ENCODE measurements around the gene NFATC2.
"Not testable (repeated sequence)": the region's sequence is repeated elsewhere in the genome, so short reads cannot be mapped to it uniquely, and the experiment has no call there.

Gene NFATC2

DNA sequence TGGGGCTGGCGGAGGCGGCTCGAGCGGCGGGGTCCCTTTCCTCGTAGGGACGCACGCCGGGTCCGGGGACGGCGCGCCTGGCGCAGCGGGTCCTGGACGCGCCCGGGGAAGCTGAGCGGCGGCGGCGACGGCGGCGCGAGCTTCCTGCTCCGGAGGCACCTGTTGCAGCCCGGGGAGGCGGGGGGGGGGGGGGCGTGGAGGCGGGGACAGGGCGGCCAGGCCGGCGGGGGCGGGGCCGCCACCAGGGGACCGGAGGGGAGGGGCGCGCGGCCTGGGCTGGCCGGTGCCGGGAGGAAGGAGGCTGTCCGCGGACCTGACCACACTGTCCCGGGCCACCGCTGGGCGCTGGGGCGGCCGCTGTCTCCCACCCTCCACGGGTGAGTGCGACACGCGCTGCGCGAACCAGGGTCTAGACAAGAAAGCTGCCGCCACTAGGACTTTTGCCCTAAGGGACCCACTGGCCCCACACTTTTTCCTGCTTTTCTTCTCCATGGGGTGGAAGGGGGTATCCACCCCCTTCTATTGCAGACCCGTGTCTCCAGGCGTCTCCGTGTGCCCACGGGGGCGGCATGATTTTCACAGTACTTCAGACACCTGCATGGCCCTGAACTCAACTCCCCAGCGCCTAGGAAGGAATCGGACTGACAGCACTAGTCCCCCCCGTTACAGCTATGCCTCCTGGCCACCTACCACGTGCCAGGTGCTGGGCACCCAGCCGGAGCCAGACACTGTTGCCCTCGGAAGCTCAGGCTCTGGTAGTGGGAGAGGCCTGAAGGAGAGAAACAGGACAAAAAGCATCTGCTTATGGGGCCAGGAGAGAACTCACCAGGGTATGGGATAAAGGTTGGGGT lies at the start of gene NFATC2:
Gene NFATC2 (minus strand): TSS at position 149 of the 851 bp plus-strand sequence. CDS start 220 bp downstream, outside the sequence.
- no peak for DNase-seq (ENCODE audit: low read depth)

DNA sequence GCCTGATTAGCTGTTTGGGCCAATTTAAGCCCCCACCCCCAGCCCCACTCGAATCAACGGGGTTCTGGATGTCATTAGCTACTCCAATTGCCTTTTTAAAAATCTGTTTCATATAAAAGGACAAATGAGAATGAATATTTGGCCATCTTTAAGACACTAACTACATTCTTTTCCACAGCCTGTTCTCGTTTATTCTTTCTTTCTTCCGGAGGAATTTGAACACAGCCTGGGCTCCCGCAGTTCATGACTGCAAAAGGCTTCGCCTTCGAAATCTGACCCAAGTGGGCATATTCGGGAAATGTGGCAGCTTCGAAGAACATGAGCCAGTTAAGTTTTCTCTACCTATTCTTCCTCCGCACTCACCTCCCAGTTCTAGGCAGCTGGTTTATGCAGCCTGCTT lies 49.4 kb upstream of the NFATC2 start:
- DNase-seq (ENCODE audit: low read depth), result no peak

GRCh38 chr20:51588762-51589161 lies 46.2 kb upstream of the NFATC2 start:
- DNase-seq (ENCODE audit: low read depth), result no peak

GRCh38 chr20:51587145-51587544 lies 44.6 kb upstream of the NFATC2 start:
- no peak for DNase-seq (ENCODE audit: low read depth)

GRCh38 chr20:51586005-51586440 lies 43.5 kb upstream of the NFATC2 start:
- no peak for DNase-seq (ENCODE audit: low read depth)

DNA sequence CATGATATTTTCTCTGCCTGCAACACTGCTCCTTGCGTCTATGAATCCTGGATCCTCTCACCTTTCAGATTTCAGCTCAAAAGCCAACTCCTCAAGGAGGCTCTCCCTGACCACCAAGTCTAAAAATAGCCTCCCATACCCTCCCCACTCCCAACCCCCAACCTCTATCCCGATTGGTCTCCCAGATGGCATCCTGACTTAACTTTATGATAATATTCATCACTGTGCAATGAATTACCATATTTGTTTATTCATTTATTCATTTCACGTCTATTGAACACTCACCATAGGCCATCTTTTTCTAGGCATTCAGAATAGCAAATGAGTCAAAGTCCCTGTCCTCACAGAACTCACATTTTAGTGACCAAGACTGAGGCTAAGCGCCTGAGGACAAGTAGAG lies 42.6 kb upstream of the NFATC2 start:
- DNase-seq (ENCODE audit: low read depth), result no peak

GRCh38 chr20:51584737-51585136 lies 42.2 kb upstream of the NFATC2 start:
- no peak for DNase-seq (ENCODE audit: low read depth)

- no peak for DNase-seq (ENCODE audit: low read depth)
Observed at GRCh38 chr20:51584116-51584515, 41.6 kb upstream of the NFATC2 start.

GRCh38 chr20:51583499-51583898 lies 41.0 kb upstream of the NFATC2 start:
- DNase-seq (ENCODE audit: low read depth), result no peak

DNA sequence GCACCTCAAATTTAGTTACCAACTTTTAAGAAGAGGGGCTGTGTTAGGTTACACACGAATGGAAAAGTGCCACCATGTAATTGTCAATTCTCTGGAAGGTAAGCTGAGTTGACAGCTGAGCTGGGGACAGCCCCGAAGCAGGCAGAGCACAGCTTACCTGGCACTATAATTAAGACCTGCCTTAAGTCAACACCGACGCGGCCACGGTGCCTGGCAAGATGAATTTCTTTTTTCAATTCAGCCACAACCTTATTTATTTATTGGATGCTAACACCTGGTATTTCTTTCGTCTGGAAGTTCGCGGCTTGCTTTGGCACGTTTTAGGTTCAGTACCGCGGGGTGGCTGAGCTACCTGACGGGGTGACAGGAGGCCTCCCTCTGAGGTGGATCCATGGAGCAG lies 40.6 kb upstream of the NFATC2 start:
- no peak for DNase-seq (ENCODE audit: low read depth)

DNA sequence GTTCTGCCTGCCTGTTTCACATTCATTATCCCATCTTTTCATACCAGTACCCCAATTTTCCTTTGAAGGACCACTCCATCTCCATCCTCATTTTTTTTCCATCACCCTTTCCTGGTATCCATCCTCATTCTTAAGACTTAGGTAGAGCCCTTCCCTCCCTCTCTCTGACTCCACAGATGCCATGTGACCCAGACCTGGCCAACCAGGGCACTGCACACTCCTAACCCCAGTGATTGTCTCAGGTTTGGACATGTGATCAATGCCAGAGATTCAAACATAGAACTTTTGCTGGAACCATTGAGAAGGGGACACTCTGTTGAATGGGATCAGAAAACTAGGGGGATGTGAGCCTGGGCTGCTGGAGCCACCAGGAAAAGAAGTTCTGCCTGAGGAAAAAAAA lies 39.1 kb upstream of the NFATC2 start:
- no peak for DNase-seq (ENCODE audit: low read depth)

DNA sequence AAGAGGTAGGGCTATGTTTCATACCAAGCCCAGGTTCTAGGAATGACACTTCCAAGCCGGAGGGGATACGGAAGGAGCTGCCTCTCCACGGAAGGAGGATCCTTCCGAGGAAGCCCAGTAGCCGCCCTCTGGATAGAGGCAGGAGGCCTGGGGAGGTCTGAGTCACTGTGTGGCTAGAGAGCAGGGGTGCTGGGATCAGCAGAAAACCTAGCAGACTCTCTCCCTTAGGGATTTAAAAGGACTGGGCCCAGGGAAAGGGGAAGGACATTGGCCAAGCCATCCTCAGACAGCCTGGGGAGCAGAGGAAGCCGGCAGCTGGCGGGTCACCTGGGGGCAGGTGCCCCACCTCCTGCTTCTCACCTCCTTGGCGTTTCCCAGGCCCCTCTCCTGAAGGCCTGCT lies 36.6 kb upstream of the NFATC2 start:
- no peak for DNase-seq (ENCODE audit: low read depth)

DNA sequence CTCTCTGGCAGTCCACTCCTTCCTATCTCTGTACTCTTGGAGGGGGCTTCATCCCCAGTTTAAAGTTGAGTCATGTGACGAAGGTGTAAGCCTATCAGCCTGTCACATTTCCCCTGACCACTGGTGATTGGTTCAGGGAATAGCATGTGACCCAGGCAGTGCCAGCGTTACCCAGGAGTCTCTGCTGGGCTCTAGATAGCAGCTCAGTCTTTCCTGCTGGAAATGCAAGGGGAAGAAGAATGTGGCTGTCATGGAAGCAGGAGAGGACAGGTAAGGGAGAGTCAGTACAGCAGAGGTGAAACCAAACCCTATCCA lies 35.6 kb upstream of the NFATC2 start:
- no peak for DNase-seq (ENCODE audit: low read depth)

DNA sequence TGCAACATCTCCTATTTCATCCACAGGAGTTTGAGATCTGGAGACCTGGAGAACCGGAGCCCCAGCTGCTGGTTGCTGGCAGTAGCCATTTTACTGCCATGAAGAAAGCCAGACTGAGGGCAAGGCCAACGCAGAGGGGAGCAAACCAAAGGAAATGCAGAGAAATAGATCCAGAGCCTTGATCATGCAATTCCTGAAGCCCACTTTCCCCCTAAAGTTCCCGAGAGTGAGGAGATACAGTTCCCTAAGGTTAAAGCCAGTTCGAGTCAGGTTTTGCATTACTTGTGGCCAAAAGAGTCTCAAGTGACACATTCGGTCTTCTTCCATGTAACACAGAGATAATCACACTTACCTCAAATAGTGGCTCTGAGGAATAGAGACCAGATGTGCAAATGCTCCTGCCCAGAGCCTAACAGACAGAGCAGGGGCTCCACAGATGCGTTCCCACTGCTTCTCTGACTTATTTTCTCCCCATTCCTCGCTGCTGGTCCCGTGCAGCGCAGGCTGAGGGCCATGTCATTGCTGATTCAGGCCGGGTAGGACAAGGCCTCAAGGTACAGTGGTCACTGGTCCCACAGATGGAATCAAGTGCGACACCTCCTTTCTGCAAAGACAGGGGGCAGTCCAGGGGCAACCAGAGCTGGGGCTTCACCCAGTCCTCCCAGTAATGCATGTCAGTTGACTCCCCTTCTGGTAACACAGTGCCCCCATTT lies 35.1 kb upstream of the NFATC2 start:
- no peak for DNase-seq (ENCODE audit: low read depth)

DNA sequence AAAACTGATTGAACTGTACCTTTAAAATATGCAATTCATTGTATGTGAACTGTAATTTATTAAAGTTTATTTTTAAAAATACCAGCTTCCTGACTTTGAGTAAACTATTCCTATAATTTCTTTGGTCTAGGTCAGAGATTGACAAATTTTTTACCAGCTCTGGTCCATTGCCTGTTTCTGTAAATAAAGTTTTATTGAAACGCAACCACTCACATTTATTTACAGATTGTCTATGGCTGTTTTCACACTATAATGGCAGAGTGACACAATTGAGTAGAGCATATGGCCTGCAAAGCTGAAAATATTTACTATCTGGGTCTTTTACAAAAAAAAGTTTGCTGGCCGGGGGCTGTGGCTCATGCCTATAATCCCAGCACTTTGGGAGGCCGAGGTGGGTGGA lies 33.0 kb upstream of the NFATC2 start:
- no peak for DNase-seq (ENCODE audit: low read depth)

- DNase-seq (ENCODE audit: low read depth), result no peak
Observed at GRCh38 chr20:51574248-51575033, 31.9 kb upstream of the NFATC2 start.

DNA sequence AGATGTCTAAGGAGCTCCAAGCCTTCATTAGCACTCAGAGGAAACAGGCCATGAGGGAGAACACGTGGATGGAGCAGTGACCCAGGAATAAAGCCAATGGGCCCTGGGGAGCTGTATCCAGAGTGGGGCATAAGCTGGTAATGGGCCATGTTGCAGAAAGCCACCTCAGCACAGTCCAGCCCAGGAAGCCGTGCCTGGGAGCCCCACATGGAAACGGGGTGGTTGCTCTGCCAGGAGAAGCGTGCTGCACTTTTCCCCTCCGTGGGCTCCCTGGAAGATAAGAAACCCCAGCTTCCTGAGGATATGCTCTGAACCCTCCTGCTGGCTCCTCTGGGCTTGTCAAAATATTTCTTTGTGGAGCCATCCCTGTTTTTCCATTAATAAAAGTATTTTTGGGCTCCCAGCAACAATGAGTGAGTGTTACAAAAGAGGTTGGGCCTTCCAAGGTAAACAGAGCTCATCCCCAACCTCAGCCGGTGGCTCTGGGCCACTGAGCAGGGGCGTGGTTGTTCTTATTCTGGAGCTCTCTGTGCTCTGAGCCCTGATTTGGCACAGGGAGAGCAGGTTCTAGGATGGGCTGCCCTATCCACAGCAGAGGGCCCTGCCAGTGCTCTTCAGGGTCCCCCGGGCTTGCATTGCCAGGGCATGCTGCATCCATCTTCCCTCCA lies 31.2 kb upstream of the NFATC2 start:
- no peak for DNase-seq (ENCODE audit: low read depth)

DNA sequence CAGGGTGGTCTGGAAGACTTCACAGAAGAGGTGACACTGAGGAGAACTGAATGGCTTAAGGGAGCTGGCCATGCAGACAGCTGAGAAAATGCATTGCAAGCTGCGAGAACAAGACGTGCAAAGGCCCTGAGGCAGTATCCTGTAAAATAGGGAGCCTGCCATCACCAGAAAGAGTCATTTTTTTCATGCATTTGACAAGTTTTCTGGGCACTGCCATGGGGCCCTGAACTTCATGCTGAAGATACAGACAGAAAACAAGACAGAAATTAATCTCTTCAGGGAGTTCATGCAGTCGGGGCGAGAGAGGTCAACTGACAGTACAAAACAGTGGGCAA lies 28.9 kb upstream of the NFATC2 start:
- DNase-seq (ENCODE audit: low read depth), result no peak

DNA sequence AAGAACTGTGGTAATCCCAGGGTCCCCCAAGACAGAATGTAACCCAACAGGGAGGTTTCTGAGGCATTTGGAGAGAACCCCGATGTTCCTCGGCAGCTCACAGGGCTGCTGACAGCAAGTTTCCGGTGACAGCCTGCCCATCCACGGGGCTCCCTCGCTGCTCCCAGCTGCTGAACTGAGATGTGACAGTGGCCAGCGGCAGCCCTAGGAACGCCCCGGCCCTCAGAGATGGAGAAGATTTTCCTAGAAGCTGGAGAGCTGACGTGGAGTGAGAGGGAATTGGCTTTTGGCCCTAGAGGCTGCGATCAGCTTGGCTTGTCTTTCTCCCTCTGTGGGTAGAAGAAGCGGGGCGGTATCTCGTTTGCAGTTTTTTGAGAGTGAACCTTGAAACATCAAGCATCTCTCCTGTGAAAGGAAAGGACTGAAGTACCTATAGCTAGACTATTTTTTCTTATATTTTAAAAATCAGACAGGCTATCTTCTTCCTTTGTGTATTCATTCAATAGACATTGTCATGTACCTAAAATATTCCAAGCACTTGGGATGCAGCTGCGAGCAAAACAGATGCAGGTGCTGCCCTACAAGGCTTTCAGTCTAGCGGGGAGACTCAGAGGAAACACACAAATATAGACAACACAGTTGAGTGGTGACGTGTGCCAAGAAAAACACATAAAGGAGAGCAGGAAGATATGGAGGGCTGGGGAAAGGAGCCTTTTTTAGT lies 28.4 kb upstream of the NFATC2 start:
- DNase-seq (ENCODE audit: low read depth), result no peak

DNA sequence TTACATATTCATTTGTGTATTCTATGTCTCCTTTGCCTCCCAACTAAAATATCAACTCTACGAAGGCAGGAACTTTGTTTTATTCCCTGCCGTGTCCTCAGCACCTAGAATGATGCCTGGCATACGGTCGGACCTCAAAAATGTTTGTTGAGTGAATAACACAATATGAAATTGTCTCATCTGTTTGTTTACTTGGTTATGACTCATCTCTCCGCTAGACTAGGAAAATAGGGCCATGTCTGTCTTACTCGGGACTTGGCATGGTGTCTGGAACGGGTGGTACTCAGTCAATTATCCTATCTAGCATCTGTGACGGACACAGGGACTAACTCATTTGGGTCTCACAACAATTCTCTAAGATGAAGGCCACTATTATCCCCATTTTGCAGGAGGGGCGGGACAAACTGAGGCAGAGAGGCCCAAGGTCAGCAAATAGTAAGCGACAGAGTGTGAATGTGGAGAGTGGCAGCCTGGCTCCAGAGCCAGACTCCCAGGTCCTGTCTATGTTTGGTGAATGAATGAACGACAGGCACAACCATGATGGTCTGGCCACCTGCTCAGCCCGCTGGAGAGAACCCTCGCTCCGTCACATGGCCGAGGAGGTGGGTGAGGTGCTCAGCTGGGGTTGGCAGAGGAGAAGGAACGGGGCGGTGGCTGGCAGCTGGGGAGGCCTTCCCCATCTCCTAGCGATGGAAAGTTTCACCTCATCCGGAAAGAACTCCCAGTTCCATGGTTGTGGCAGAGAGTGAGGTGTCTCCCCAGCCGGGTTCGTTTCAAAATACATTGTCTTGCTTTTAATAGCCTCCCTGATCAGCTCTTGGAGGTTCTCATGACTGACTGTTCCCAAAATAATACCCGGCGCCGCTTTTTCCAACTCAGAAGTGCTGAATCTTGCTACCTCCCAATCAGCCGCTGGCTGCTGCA lies 27.6 kb upstream of the NFATC2 start:
- no peak for DNase-seq (ENCODE audit: low read depth)

- DNase-seq (ENCODE audit: low read depth), result not testable (repeated sequence)
Observed at GRCh38 chr20:51568533-51568932, 26.0 kb upstream of the NFATC2 start.
